ENCODE data around the gene CNNM1. TPM values are rescaled to one million over a fixed set of nuclear protein-coding genes. Genes with fewer than 3 reads are reported as not detected.
A peak's percentile ranks its signal among the peaks of the same experiment; 100 is the strongest.

The CNNM1 gene
- total and polyA plus RNA-seq, 2 donors, result 0.16 to 0.24 TPM

DNA sequence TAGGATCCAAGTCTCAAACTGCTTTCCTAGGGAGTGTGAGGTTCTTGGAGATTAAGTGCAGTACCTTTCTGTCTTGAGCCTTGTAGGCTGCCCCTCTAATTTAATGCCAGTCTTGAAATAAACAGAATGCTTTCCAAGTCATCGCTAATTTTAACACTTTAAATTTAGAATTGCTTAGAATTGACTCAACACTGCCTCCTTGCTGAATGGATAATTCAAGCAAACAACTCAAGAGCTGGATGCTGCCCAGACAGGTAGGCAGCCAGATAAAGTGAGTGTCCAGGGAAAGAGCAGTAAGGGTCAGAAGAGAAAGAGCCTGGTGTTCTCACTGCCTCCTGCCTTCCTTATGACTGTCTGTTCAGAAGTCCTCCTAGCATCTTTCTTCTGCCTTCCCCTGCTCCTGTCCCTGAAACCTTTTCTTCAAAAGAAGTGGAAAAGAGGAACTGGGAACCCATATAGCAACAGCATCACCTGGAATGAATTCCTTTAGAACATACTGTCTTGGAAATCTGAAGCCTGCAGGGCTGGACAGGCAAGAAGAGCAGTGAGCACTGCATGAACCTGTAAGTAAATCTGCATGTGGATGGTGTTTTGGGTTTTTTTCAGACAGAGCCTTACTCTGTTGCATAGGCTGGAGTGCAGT, 104.3 kb downstream of the CNNM1 start:
- DNase-seq (ENCODE audit: low read depth in 6 of 9, low spot score in 9 of 9), result no peak
- H3K36me3 ChIP-seq (ENCODE audit: control insufficient read depth in 2 of 2, insufficient read depth in 2 of 2, low read length in 1 of 2), result no peaks in the 10 kb centered on the region
- WGBS, result 41% methylated on average over 1 of the region's 1 CpG
- H3K9me3 ChIP-seq (ENCODE audit: control insufficient read depth in 2 of 2, insufficient read depth in 1 of 2, low read length in 1 of 2), result no peaks in the 10 kb centered on the region
- no peak overlapping the region for H3K4me3 ChIP-seq (ENCODE audit: low read length in 2 of 2)
- no peak overlapping the region for H3K27ac ChIP-seq (ENCODE audit: low read depth in 1 of 2, low read length in 1 of 2)
- H3K4me1 ChIP-seq (ENCODE audit: control insufficient read depth in 2 of 2, insufficient read depth in 2 of 2, low read length in 2 of 2), result peaks cover 11 to 15% of the 10 kb centered on the region in 2 donors
- no peaks in the 10 kb centered on the region for H3K27me3 ChIP-seq (ENCODE audit: control insufficient read depth in 2 of 2, insufficient read depth in 1 of 2, low read length in 1 of 2)

GRCh38 chr10:99435986-99436638, 107.0 kb downstream of the CNNM1 start:
- Histone ChIP-seq H3K4me1 (ENCODE audit: control insufficient read depth in 2 of 2, insufficient read depth in 2 of 2, low read length in 2 of 2) (peaks cover 4 to 5% of the 10 kb centered on the region in 2 donors), H3K36me3 (ENCODE audit: control insufficient read depth in 2 of 2, insufficient read depth in 2 of 2, low read length in 1 of 2) (no peaks in the 10 kb centered on the region), H3K27ac (ENCODE audit: low read depth in 1 of 2, low read length in 1 of 2) (no peak overlapping the region), H3K9me3 (ENCODE audit: control insufficient read depth in 2 of 2, insufficient read depth in 1 of 2, low read length in 1 of 2) (no peaks in the 10 kb centered on the region), H3K4me3 (ENCODE audit: low read length in 2 of 2) (no peak overlapping the region), H3K27me3 (ENCODE audit: control insufficient read depth in 2 of 2, insufficient read depth in 1 of 2, low read length in 1 of 2) (no peaks in the 10 kb centered on the region)
- DNase-seq (ENCODE audit: low read depth in 6 of 9, low spot score in 9 of 9), result peak in 5 of 9 donors; percentile 9 to 59 (median 32)
- 44% methylated on average over 5 of the region's 5 CpGs for WGBS

- 98% methylated on average over 2 of the region's 2 CpGs for WGBS
- no peak for DNase-seq (ENCODE audit: low read depth in 6 of 9, low spot score in 9 of 9)
- Histone ChIP-seq H3K36me3 (ENCODE audit: control insufficient read depth in 2 of 2, insufficient read depth in 2 of 2, low read length in 1 of 2) (no peaks in the 10 kb centered on the region), H3K27ac (ENCODE audit: low read depth in 1 of 2, low read length in 1 of 2) (no peak overlapping the region), H3K9me3 (ENCODE audit: control insufficient read depth in 2 of 2, insufficient read depth in 1 of 2, low read length in 1 of 2) (no peaks in the 10 kb centered on the region), H3K27me3 (ENCODE audit: control insufficient read depth in 2 of 2, insufficient read depth in 1 of 2, low read length in 1 of 2) (no peaks in the 10 kb centered on the region), H3K4me1 (ENCODE audit: control insufficient read depth in 2 of 2, insufficient read depth in 2 of 2, low read length in 2 of 2) (no peaks in the 10 kb centered on the region), H3K4me3 (ENCODE audit: low read length in 2 of 2) (no peak overlapping the region)
Measured at GRCh38 chr10:99438890-99439289, 109.7 kb downstream of the CNNM1 start.

DNA sequence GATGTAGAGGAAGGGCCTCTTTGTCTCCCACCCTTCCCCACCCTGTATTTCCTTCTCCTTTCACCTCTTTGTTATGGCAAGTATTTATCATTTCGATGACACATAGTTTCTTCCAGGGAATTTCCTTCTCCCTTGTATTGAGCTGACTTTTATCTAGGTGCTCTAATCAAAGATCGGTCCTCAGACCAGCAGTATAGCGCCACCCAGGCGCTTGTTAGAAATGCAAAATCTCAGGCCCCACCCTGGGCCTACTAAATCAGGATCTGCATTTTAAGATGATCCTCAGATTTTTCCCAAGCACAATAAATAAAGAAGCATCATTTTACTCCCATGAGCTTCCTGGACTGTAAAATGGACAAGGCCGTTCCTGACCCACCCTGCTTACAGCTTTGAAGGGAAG, 113.2 kb downstream of the CNNM1 start:
- no peaks in the 10 kb centered on the region for H3K4me1 ChIP-seq (ENCODE audit: control insufficient read depth in 2 of 2, insufficient read depth in 2 of 2, low read length in 2 of 2)
- WGBS, result 97% methylated on average over 5 of the region's 5 CpGs
- DNase-seq (ENCODE audit: low read depth in 6 of 9, low spot score in 9 of 9), result no peak
- no peaks in the 10 kb centered on the region for H3K36me3 ChIP-seq (ENCODE audit: control insufficient read depth in 2 of 2, insufficient read depth in 2 of 2, low read length in 1 of 2)
- peaks cover 0 to 7% of the 10 kb centered on the region in 2 donors for H3K27me3 ChIP-seq (ENCODE audit: control insufficient read depth in 2 of 2, insufficient read depth in 1 of 2, low read length in 1 of 2)
- no peak overlapping the region for H3K4me3 ChIP-seq (ENCODE audit: low read length in 2 of 2)
- no peak overlapping the region for H3K27ac ChIP-seq (ENCODE audit: low read depth in 1 of 2, low read length in 1 of 2)
- H3K9me3 ChIP-seq (ENCODE audit: control insufficient read depth in 2 of 2, insufficient read depth in 1 of 2, low read length in 1 of 2), result no peaks in the 10 kb centered on the region

GRCh38 chr10:99443500-99443899, 114.3 kb downstream of the CNNM1 start:
- DNase-seq (ENCODE audit: low read depth in 6 of 9, low spot score in 9 of 9), result no peak
- Histone ChIP-seq H3K4me1 (ENCODE audit: control insufficient read depth in 2 of 2, insufficient read depth in 2 of 2, low read length in 2 of 2) (no peaks in the 10 kb centered on the region), H3K36me3 (ENCODE audit: control insufficient read depth in 2 of 2, insufficient read depth in 2 of 2, low read length in 1 of 2) (no peaks in the 10 kb centered on the region), H3K9me3 (ENCODE audit: control insufficient read depth in 2 of 2, insufficient read depth in 1 of 2, low read length in 1 of 2) (no peaks in the 10 kb centered on the region), H3K27me3 (ENCODE audit: control insufficient read depth in 2 of 2, insufficient read depth in 1 of 2, low read length in 1 of 2) (peaks cover 0 to 9% of the 10 kb centered on the region in 2 donors), H3K4me3 (ENCODE audit: low read length in 2 of 2) (no peak overlapping the region), H3K27ac (ENCODE audit: low read depth in 1 of 2, low read length in 1 of 2) (no peak overlapping the region)
- WGBS, result 93% methylated on average over 3 of the region's 3 CpGs

Other genes with a start within 250 kb of the CNNM1 start
- gene HPSE2, start 93.5 kb upstream of the CNNM1 start, total RNA-seq, result 0.05 TPM
- gene HPSE2, start 93.5 kb upstream of the CNNM1 start, polyA plus RNA-seq, result 0.14 TPM
- 19.9 TPM for gene GOT1, start 101.3 kb downstream of the CNNM1 start, total RNA-seq
- 16.1 TPM for gene GOT1, start 101.3 kb downstream of the CNNM1 start, polyA plus RNA-seq
- 0.05 TPM for gene NKX2-3, start 203.6 kb downstream of the CNNM1 start, total RNA-seq
- 0.09 TPM for gene NKX2-3, start 203.6 kb downstream of the CNNM1 start, polyA plus RNA-seq